DOHH2 (cell line): Measurements from ENCODE around the gene SAMD9L.

Source experiments
- EZH2phosphoT487 ChIP-seq: fragments of 200-600 bp; sonication (generic); IDR thresholded peaks from 2 replicates; pipeline ENCODE4 v1.6.1; 2017; ENCODE audit warnings: borderline replicate concordance, mild to moderate bottlenecking, antibody characterized with exemption, low read length, moderate library complexity, mixed read lengths
- TF ChIP-seq, protein P1 (sequence below): fragments of 200-600 bp; sonication (generic); IDR thresholded peaks from one replicate; pipeline ENCODE4 v1.5.1; 2014; ENCODE audit warnings: antibody characterized with exemption, mild to moderate bottlenecking, low read depth, low read length; ENCODE audit not compliant: poor library complexity, severe bottlenecking

DNA sequence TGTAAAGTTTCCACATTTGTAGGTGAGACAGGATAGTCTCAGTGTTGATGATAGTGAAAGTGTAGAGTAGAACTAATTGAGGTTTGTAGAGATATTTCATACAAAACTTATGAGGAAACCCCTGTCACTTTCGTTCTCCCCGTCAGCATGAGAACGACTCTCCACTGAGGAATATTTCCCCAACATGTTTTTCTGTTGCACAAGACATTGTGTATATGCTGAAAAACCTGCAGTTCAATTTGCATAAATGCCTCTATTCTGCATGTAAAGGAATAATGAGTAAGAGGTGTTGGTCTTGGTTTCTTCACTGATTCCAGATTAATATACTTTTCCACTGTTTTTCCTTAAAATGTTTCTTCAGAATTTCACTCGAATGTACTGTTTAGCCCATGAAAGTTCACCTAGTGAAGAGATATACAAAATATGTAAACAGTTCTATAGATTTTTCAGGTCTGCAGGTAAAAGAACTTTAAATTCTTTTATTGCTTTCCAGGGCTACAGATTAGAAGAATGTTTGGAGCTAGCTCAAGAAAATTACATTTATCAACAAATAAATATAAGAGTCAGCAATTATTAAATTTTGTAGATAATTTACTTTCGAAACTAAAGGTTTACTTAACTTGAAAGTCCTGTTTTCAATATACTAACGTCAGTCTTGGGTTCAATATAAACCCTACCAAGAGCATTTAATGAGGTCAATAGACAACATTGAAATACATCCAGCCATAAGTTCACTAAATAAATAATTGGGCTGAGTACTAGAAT, 40.9 kb upstream of the SAMD9L start:
- TF ChIP-seq, protein P1, sequence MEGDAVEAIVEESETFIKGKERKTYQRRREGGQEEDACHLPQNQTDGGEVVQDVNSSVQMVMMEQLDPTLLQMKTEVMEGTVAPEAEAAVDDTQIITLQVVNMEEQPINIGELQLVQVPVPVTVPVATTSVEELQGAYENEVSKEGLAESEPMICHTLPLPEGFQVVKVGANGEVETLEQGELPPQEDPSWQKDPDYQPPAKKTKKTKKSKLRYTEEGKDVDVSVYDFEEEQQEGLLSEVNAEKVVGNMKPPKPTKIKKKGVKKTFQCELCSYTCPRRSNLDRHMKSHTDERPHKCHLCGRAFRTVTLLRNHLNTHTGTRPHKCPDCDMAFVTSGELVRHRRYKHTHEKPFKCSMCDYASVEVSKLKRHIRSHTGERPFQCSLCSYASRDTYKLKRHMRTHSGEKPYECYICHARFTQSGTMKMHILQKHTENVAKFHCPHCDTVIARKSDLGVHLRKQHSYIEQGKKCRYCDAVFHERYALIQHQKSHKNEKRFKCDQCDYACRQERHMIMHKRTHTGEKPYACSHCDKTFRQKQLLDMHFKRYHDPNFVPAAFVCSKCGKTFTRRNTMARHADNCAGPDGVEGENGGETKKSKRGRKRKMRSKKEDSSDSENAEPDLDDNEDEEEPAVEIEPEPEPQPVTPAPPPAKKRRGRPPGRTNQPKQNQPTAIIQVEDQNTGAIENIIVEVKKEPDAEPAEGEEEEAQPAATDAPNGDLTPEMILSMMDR, result no peak
- TF ChIP-seq EZH2phosphoT487, result no peak
